Measurements from ENCODE around the gene HGS.

The HGS gene

GRCh38 chr17:81723651-81724209 lies 39.9 kb downstream of the HGS start:
- H3K27me3 ChIP-seq (ENCODE audit: insufficient read depth, poor library complexity, severe bottlenecking) = no peaks in the 10 kb centered on the region
- no peak for DNase-seq (ENCODE audit: low read depth in 1 of 2, low spot score in 1 of 2)
- no peak overlapping the region for H3K4me3 ChIP-seq (replicated peaks; ENCODE audit: insufficient read depth, low read length)
- TF ChIP-seq POLR2AphosphoS5 (IDR thresholded peaks at IDR 0.05; ENCODE audit: low read depth) (peak; percentile 32), SPI1 (IDR thresholded peaks at IDR 0.05; ENCODE audit: borderline replicate concordance, low read depth) (no peak), GABPA (IDR thresholded peaks at IDR 0.05; ENCODE audit: low read depth) (no peak), REST (IDR thresholded peaks at IDR 0.05; ENCODE audit: insufficient replicate concordance, low read depth) (no peak)
- TF ChIP-seq, protein P1, sequence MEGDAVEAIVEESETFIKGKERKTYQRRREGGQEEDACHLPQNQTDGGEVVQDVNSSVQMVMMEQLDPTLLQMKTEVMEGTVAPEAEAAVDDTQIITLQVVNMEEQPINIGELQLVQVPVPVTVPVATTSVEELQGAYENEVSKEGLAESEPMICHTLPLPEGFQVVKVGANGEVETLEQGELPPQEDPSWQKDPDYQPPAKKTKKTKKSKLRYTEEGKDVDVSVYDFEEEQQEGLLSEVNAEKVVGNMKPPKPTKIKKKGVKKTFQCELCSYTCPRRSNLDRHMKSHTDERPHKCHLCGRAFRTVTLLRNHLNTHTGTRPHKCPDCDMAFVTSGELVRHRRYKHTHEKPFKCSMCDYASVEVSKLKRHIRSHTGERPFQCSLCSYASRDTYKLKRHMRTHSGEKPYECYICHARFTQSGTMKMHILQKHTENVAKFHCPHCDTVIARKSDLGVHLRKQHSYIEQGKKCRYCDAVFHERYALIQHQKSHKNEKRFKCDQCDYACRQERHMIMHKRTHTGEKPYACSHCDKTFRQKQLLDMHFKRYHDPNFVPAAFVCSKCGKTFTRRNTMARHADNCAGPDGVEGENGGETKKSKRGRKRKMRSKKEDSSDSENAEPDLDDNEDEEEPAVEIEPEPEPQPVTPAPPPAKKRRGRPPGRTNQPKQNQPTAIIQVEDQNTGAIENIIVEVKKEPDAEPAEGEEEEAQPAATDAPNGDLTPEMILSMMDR (IDR thresholded peaks at IDR 0.05; ENCODE audit: insufficient read depth, low read length) = no peak
- H3K27ac ChIP-seq (replicated peaks) = 0 out of 2 replicates have a peak overlapping the region, but pooled peaks have one; percentile 18

GRCh38 chr17:81725439-81725838 lies 41.6 kb downstream of the HGS start:
- TF ChIP-seq POLR2AphosphoS5 (IDR thresholded peaks at IDR 0.05; ENCODE audit: low read depth) = no peak
- TF ChIP-seq, protein P1 (IDR thresholded peaks at IDR 0.05; ENCODE audit: insufficient read depth, low read length) = no peak
- no peak for TF ChIP-seq GABPA (IDR thresholded peaks at IDR 0.05; ENCODE audit: low read depth)
- TF ChIP-seq REST (IDR thresholded peaks at IDR 0.05; ENCODE audit: insufficient replicate concordance, low read depth) = no peak
- no peak for TF ChIP-seq SPI1 (IDR thresholded peaks at IDR 0.05; ENCODE audit: borderline replicate concordance, low read depth)

GRCh38 chr17:81726004-81726403 lies 42.2 kb downstream of the HGS start:
- no peak for DNase-seq (ENCODE audit: low read depth in 1 of 2, low spot score in 1 of 2)
- Histone ChIP-seq H3K27ac (replicated peaks) (no peak overlapping the region), H3K27me3 (ENCODE audit: insufficient read depth, poor library complexity, severe bottlenecking) (no peaks in the 10 kb centered on the region), H3K4me3 (replicated peaks; ENCODE audit: insufficient read depth, low read length) (no peak overlapping the region)
- TF ChIP-seq GABPA (IDR thresholded peaks at IDR 0.05; ENCODE audit: low read depth) (no peak), REST (IDR thresholded peaks at IDR 0.05; ENCODE audit: insufficient replicate concordance, low read depth) (no peak), SPI1 (IDR thresholded peaks at IDR 0.05; ENCODE audit: borderline replicate concordance, low read depth) (no peak), POLR2AphosphoS5 (IDR thresholded peaks at IDR 0.05; ENCODE audit: low read depth) (no peak)
- TF ChIP-seq, protein P1 (IDR thresholded peaks at IDR 0.05; ENCODE audit: insufficient read depth, low read length) = no peak

More at GRCh38 chr17:81725439-81725838, 41.6 kb downstream of the HGS start:
- Histone ChIP-seq H3K4me3 (replicated peaks; ENCODE audit: insufficient read depth, low read length) (no peak overlapping the region), H3K27me3 (ENCODE audit: insufficient read depth, poor library complexity, severe bottlenecking) (no peaks in the 10 kb centered on the region), H3K27ac (replicated peaks) (no peak overlapping the region)
- no peak for DNase-seq (ENCODE audit: low read depth in 1 of 2, low spot score in 1 of 2)
